Stimulated activated CD8-positive, alpha-beta memory T cell treated with anti-CD3 and anti-CD28 coated beads, Interleukin-4, amount 100 ng/mL, for 24 hours (primary cell): Measurements from ENCODE around the gene GPC3.
"Not testable (repeated sequence)": the region's sequence is repeated elsewhere in the genome, so short reads cannot be mapped to it uniquely, and the experiment has no call there.

ENCODE experiments used
- DNase-seq: peaks from one replicate; pipeline ENCODE4 v3.0.0-alpha.2; 2020; ENCODE audit warnings: low read depth

Gene GPC3

GRCh38 chrX:133995759-133996158, 10.4 kb upstream of the GPC3 start:
- no peak for DNase-seq

- no peak for DNase-seq
These were observed 9.2 kb upstream of the GPC3 start for GRCh38 chrX:133994576-133994975.

GRCh38 chrX:133992882-133993281, 7.5 kb upstream of the GPC3 start:
- DNase-seq = no peak

- no peak for DNase-seq
These were observed 6.4 kb upstream of the GPC3 start for GRCh38 chrX:133991814-133992213.

GRCh38 chrX:133991057-133991456, 5.7 kb upstream of the GPC3 start:
- DNase-seq = not testable (repeated sequence)

- no peak for DNase-seq
These were observed 4.6 kb upstream of the GPC3 start for GRCh38 chrX:133989993-133990392.

- no peak for DNase-seq
These were observed 4.1 kb upstream of the GPC3 start for GRCh38 chrX:133989490-133989889.

GRCh38 chrX:133988010-133988409, 2.6 kb upstream of the GPC3 start:
- DNase-seq = no peak

- no peak for DNase-seq
These were observed 1.8 kb upstream of the GPC3 start for GRCh38 chrX:133987188-133987587.

GRCh38 chrX:133985967-133986683, 731 bp upstream of the GPC3 start:
- DNase-seq = no peak

GRCh38 chrX:133984857-133985163, 584 bp downstream of the GPC3 start:
- no peak for DNase-seq

- no peak for DNase-seq
These were observed 1.2 kb downstream of the GPC3 start for GRCh38 chrX:133983974-133984845.

GRCh38 chrX:133983256-133983973, 2.0 kb downstream of the GPC3 start:
- no peak for DNase-seq

GRCh38 chrX:133981924-133982323, 3.5 kb downstream of the GPC3 start:
- no peak for DNase-seq

GRCh38 chrX:133980832-133981588, 4.4 kb downstream of the GPC3 start:
- no peak for DNase-seq

GRCh38 chrX:133980406-133980805, 5.0 kb downstream of the GPC3 start:
- no peak for DNase-seq

GRCh38 chrX:133979641-133980230, 5.7 kb downstream of the GPC3 start:
- no peak for DNase-seq

GRCh38 chrX:133973704-133974103, 11.7 kb downstream of the GPC3 start:
- no peak for DNase-seq

- DNase-seq = no peak
These were observed 12.5 kb downstream of the GPC3 start for GRCh38 chrX:133972916-133973315.

GRCh38 chrX:133971586-133971985, 13.8 kb downstream of the GPC3 start:
- DNase-seq = no peak

GRCh38 chrX:133970076-133970475, 15.3 kb downstream of the GPC3 start:
- DNase-seq = no peak

- no peak for DNase-seq
These were observed 16.2 kb downstream of the GPC3 start for GRCh38 chrX:133969191-133969590.
